NCI-H2029 (cell line): ENCODE results near the gene SDF2L1.
"Not testable (repeated sequence)": the region's sequence is repeated elsewhere in the genome, so short reads cannot be mapped to it uniquely, and the experiment has no call there.

Experiments
- DNase-seq: peaks from one replicate; lab custom pipeline; 2025; lab: John Stamatoyannopoulos, UW

SDF2L1 gene

GRCh38 chr22:21636629-21637218 is 5.4 kb upstream of the SDF2L1 start:
- no peak for DNase-seq

GRCh38 chr22:21637450-21637849 is 4.7 kb upstream of the SDF2L1 start:
- DNase-seq: not testable (repeated sequence)

- no peak for DNase-seq
These were observed 2.7 kb upstream of the SDF2L1 start for GRCh38 chr22:21639359-21639758.

GRCh38 chr22:21640810-21641209 is 1.3 kb upstream of the SDF2L1 start:
- DNase-seq: no peak

DNA sequence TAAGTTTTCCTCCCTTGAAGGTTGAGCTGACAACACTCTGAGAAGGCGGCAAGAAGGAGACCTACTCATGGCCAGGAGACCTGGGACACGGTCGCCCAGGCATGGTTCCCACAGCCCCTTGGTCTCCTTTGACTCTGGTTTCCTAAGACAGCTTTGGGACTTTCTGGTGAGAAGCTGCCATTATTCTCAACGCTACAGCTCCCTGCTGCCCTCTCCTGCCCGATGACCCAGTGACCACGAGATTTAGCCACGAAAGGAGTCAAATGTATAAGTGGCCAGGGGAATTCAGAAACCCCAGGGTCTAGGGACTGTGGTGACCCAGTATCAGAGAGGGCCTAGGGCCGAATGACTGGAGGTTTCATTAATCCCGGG is 699 bp upstream of the SDF2L1 start:
- DNase-seq: no peak

GRCh38 chr22:21642584-21643448 is 714 bp downstream of the SDF2L1 start:
- DNase-seq: peak; percentile 23

DNA sequence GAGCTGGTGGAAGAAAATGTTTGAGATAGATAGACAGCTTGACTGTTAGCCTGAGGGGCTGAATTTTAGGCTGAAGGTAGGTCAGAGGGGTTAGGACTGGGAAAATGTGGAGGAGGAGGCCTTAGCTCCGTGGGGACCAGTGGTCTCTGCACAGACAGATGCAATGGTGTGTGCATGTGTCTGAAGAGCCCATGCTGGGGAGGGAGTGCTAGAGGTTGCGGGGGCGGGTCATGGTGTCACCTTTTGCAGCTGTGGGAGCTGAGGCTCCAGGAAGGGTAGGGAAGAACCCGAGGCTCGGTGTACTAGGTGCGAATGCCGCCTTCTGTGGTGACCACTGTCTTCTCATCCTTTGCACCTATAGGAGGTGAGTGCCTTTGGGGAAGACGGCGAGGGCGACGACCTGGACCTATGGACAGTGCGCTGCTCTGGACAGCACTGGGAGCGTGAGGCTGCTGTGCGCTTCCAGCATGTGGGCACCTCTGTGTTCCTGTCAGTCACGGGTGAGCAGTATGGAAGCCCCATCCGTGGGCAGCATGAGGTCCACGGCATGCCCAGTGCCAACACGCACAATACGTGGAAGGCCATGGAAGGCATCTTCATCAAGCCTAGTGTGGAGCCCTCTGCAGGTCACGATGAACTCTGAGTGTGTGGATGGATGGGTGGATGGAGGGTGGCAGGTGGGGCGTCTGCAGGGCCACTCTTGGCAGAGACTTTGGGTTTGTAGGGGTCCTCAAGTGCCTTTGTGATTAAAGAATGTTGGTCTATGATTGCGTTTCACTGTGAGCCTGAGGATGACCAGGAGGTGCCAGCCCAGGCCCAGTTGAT is 1.6 kb downstream of the SDF2L1 start:
- DNase-seq: no peak

DNA sequence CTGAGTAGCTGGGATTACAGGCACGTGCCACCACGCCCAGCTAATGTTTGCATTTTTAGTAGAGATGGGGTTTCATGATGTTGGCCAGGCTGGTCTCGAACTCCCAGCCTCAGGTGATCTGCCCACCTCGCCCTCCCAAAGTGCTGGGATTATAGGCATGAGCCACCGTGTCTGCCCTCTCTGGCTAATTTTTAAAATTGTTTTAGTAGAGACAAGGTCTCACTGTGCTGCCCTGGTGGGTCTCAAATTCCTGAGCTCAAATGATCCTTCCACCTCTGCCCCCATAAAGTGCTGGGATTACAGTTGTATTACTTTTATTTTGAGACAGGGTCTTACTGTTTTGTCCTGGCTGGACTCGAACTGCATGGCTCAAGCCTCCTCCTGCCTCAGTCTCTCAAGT is 3.4 kb downstream of the SDF2L1 start:
- DNase-seq: not testable (repeated sequence)

DNA sequence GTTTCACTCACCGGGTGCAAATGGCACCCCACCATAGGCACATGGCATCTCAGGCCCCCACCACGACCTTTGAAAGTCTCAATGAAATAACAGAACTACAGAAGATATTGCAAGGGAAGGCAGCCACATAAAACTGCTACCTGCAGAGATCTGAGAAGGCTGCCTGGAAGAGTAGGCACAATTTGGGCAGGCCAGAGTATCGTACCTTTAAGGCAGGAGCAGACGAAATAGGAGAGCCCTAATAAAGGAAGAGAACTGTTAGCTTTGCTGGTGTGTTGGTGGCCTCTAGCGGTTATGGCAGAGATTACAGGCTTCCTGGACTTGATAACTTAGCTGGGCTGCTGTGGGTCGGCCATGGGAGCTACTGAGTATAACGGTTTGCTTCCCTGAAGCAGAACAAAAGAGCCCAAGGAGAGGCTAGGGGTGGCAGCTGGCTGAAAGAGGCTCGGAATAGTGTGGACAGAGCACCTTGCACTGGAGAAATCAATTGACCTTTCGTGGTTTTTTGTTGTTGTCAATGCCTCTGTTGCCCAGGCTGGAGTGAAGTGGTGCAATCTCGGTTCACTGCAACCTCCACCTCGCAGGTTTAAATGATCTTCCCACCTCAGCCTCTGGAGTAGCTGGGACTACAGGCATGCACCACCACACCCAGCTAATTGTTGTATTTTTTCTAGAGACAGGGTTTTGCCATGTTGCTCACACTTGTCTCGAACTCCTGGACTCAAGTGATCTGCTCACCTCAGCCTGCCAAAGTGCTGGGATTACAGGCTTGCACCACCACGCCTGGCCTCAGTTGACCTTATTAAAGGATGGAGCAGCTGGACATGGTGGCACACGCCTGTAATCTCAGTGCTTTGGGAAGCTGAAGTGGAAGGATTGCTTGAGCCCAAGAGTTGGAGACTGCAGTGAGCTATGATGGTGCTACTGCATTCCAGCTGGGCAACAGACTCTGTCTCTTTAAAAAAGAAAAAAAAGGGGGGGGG is 4.8 kb downstream of the SDF2L1 start:
- DNase-seq: peak; percentile 57

DNA sequence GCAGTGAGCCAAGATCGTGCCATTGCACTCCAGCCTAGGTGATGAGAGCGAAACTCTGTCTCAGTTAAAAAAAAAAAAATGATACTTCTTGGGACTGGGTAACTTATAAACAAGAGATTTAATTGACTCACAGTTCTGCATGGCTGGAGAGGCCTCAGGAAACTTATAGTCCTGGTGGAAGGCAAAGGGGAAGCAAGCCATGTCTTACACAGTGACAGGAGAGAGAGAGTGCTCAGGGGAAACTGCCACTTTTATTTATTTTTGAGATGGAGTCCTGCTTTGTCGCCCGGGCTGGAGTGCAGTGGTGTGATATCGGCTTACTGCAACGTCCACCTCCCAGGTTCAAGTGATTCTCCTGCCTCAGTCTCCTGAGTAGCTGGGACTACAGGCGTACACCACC is 8.2 kb downstream of the SDF2L1 start:
- DNase-seq: no peak

GRCh38 chr22:21650823-21651520 is 8.9 kb downstream of the SDF2L1 start:
- no peak for DNase-seq

DNA sequence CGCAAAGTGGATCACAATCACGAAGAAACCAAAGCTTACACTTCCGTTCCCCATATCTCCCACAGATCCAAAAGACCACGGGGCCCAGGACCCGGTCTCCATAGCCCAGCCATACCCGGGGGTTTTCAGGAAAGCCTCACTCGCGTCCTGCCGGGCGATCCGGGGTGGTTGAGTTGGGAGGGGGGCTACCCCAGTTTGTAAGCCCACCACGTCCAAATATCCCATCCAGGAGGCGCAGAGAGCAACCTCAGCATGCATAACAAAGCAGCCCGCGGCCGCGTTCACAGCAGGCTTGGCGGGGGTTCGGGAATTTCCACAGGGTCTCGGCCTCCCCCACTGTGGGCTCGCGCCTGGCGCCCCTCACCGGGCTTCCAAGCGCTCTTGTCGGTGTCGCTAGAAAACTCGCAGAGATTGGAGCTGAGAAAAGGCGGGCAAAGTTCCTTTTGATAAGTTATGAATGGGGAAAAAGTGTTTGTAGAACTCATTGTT is 9.5 kb downstream of the SDF2L1 start:
- DNase-seq: no peak

DNA sequence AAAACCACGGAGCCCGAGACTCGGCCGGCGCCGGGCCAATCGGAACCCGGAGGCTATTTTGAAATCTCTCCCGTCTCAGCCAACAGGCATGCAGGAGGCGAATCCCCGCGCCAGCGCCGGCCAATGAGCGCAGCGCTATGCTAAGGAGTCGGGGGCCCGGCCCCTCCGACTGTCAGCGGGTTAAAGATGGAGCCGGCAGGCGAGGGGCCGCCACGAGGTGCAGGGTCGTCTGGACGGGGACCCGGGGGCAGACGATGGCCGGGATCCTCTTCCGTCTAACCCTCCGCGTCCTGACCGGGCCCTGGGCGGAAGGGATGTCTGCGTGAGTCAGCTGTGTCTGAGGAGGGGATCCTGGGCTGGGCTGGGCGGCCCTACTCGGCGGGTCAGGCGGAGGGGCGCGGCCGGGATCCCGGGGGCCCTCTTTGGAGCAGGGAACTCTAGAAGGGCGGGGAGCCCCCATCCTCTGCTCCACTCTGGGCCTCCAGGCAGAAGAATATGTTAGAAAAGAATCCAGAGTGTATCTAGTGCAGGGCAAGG is 10.0 kb downstream of the SDF2L1 start:
- DNase-seq: peak; percentile 42

GRCh38 chr22:21652547-21653545 is 10.7 kb downstream of the SDF2L1 start:
- no peak for DNase-seq

DNA sequence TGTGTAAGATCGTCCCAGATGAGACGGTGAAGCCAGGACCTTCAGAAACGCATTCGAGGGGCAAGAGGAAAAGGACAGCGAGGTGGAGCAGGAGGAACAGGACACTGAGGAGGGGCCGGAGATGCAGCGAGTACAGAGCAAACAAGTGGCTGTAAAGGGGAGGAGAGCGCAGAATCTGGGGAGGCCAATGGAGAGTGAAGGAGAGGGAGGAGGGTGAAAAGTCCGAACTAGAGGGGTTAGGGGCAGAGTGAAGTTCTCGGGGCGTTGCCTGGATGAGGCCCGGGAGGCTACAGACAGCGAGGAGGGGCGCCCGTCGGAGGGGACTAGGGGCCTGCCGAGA is 14.9 kb downstream of the SDF2L1 start:
- DNase-seq: no peak

DNA sequence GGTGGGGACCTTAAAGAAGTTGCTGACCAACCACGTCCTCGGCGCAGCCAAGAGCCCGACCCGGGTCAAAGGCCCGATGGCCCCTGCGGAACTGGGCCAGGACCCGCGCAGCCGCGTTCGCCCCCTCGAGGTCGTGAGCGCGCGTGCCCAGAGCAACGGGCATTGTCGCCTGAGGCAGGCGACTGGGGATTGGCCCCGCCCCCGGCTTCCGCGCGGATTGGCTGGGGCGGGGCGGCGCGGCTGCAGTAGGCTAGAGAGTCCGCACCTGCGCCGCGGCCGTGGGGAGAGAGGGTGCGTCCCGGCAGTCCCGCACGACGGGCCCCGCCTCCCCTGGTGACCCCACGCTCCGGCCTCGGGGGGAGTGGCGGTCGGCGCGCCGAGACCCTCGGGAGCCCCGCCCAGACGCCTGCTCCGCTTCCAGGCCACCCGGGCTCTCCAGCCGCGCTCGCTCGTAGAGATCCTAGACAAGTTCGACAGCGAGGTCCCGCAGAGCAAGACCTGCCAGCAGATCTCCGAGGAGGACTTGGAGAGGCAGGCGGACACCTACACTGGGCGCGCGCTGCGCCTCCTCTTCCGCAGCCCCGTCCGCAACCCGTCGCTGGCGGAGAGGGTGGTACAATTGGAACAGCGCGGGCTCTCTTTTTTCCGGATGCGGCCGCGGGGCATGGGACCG is 15.4 kb downstream of the SDF2L1 start:
- peak; percentile 78 for DNase-seq

- no peak for DNase-seq
These were observed 17.9 kb downstream of the SDF2L1 start for GRCh38 chr22:21659864-21660525.

GRCh38 chr22:21660904-21661303 is 18.8 kb downstream of the SDF2L1 start:
- DNase-seq: no peak
